Smooth muscle cell (in vitro differentiated cells): ENCODE measurements around the gene LRMDA. TPM values are rescaled to one million over a fixed set of nuclear protein-coding genes. Genes with fewer than 3 reads are reported as not detected.

Source experiments
- DNase-seq: peaks from one replicate; lab custom pipeline; 2025; ENCODE audit not compliant: unreplicated experiment; lab: John Stamatoyannopoulos, UW
- H2AFZ ChIP-seq: fragments of 200-600 bp; sonication (generic); 2 replicates; pipeline ENCODE4 v1.6.0; 2016; ENCODE audit warnings: antibody characterized with exemption, low read depth, mild to moderate bottlenecking
- H3F3A ChIP-seq: fragments of 200-600 bp; sonication (generic); 2 replicates; pipeline ENCODE4 v1.6.0; 2017; ENCODE audit warnings: antibody characterized with exemption, low read depth
- H3K27ac ChIP-seq: fragments of 200-600 bp; sonication (generic); 2 replicates; pipeline ENCODE4 v1.5.1; 2016; ENCODE audit warnings: low read depth, mild to moderate bottlenecking
- H3K27me3 ChIP-seq: fragments of 200-600 bp; sonication (generic); 2 replicates; pipeline ENCODE4 v1.6.1; 2016; ENCODE audit warnings: low read depth, mild to moderate bottlenecking
- H3K36me3 ChIP-seq: fragments of 200-600 bp; sonication (generic); 2 replicates; pipeline ENCODE4 v1.5.1; 2016; ENCODE audit warnings: low read depth
- H3K4me1 ChIP-seq: fragments of 200-600 bp; sonication (generic); 2 replicates; pipeline ENCODE4 v1.5.1; 2016; ENCODE audit warnings: low read depth
- H3K4me2 ChIP-seq: fragments of 200-600 bp; sonication (generic); 2 replicates; pipeline ENCODE4 v1.6.0; 2016; ENCODE audit warnings: mild to moderate bottlenecking
- H3K4me3 ChIP-seq: fragments of 200-600 bp; sonication (generic); 2 replicates; pipeline ENCODE4 v1.5.1; 2016; ENCODE audit warnings: mild to moderate bottlenecking
- H3K79me2 ChIP-seq: fragments of 200-600 bp; sonication (generic); 2 replicates; pipeline ENCODE4 v1.6.0; 2016; ENCODE audit warnings: low read depth, mild to moderate bottlenecking
- H3K9ac ChIP-seq: fragments of 200-600 bp; sonication (generic); 2 replicates; pipeline ENCODE4 v1.6.0; 2016; ENCODE audit warnings: low read depth
- H3K9me3 ChIP-seq: fragments of 200-600 bp; sonication (generic); replicated peaks from 2 replicates; pipeline ENCODE4 v1.5.1; 2016; ENCODE audit warnings: low read depth
- H4K20me1 ChIP-seq: fragments of 200-600 bp; sonication (generic); 2 replicates; pipeline ENCODE4 v1.6.0; 2016; ENCODE audit warnings: low read depth
- whole genome bisulfite sequencing: methylation state at CpG from one replicate; pipeline ENCODE4 v1.1.7; 2016; ENCODE audit warnings: low lambda C conversion rate; 5-methylcytosine and 5-hydroxymethylcytosine counted together
- polyA plus RNA-seq: library from polyadenylated mRNA; unstranded; fragments of >200 nt; fragmentation: Nextera tagmentation; extraction: Ambion mirVana; gene quantifications from 2 replicates; pipeline ENCODE4 v1.2.1, GENCODE V29; 2016
- total RNA-seq: library from RNA; depleted of rRNA; stranded (reverse); fragments of >200 nt; gene quantifications from 2 replicates; pipeline ENCODE4 v1.2.3, GENCODE V29; 2014
- TF ChIP-seq, protein P1 (sequence below): fragments of 200-600 bp; sonication (generic); IDR thresholded peaks from 2 replicates; pipeline ENCODE4 v1.5.1; 2017; ENCODE audit warnings: borderline replicate concordance, mild to moderate bottlenecking, antibody characterized with exemption; ENCODE audit not compliant: insufficient read depth, poor library complexity, severe bottlenecking

LRMDA gene
- total and polyA plus RNA-seq, 2 experiments from 2014 or later = 1.5 to 1.6 TPM

- Histone ChIP-seq H3K4me3 (no peak overlapping the region), H2AFZ (no peak overlapping the region), H3F3A (no peaks in the 10 kb centered on the region), H3K27me3 (peaks cover 4% of the 10 kb centered on the region), H3K4me2 (no peak overlapping the region), H3K27ac (no peak overlapping the region), H3K36me3 (no peaks in the 10 kb centered on the region), H3K79me2 (no peaks in the 10 kb centered on the region), H3K4me1 (no peaks in the 10 kb centered on the region), H3K9me3 (no peaks in the 10 kb centered on the region), H3K9ac (no peak overlapping the region), H4K20me1 (no peaks in the 10 kb centered on the region)
- WGBS = 92% methylated on average over 6 of the region's 6 CpGs
- DNase-seq = no peak
- TF ChIP-seq, protein P1, sequence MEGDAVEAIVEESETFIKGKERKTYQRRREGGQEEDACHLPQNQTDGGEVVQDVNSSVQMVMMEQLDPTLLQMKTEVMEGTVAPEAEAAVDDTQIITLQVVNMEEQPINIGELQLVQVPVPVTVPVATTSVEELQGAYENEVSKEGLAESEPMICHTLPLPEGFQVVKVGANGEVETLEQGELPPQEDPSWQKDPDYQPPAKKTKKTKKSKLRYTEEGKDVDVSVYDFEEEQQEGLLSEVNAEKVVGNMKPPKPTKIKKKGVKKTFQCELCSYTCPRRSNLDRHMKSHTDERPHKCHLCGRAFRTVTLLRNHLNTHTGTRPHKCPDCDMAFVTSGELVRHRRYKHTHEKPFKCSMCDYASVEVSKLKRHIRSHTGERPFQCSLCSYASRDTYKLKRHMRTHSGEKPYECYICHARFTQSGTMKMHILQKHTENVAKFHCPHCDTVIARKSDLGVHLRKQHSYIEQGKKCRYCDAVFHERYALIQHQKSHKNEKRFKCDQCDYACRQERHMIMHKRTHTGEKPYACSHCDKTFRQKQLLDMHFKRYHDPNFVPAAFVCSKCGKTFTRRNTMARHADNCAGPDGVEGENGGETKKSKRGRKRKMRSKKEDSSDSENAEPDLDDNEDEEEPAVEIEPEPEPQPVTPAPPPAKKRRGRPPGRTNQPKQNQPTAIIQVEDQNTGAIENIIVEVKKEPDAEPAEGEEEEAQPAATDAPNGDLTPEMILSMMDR = no peak
Observed at GRCh38 chr10:75422913-75423312, 8.5 kb upstream of the LRMDA start.

DNA sequence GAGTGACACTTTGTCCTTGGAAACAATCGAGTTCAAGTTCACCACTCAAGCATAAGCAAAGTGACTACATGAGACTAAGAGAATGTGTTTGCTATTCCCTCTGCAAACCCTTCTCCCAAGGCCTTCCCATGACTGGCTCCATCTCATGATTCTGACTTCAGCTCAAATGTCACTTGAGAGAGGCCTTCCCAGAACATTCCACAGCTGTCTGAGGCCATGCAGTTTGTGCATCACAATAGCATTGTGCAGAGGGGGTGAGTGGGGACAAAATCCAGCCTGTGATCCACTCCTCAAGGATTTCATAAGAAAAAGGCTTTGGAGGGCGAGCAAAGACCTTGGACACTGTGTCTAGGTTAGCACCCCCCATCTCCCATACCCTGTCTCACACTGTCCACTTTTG, 6.9 kb upstream of the LRMDA start:
- TF ChIP-seq, protein P1 = no peak
- Histone ChIP-seq H3K4me2 (no peak overlapping the region), H3K27ac (no peak overlapping the region), H3K79me2 (no peaks in the 10 kb centered on the region), H3K27me3 (no peaks in the 10 kb centered on the region), H3F3A (peaks cover 7% of the 10 kb centered on the region), H3K4me3 (no peak overlapping the region), H4K20me1 (no peaks in the 10 kb centered on the region), H3K36me3 (no peaks in the 10 kb centered on the region), H2AFZ (no peak overlapping the region), H3K4me1 (no peaks in the 10 kb centered on the region), H3K9me3 (no peaks in the 10 kb centered on the region), H3K9ac (no peak overlapping the region)
- DNase-seq = no peak
- WGBS = 77% methylated on average over 2 of the region's 2 CpGs

DNA sequence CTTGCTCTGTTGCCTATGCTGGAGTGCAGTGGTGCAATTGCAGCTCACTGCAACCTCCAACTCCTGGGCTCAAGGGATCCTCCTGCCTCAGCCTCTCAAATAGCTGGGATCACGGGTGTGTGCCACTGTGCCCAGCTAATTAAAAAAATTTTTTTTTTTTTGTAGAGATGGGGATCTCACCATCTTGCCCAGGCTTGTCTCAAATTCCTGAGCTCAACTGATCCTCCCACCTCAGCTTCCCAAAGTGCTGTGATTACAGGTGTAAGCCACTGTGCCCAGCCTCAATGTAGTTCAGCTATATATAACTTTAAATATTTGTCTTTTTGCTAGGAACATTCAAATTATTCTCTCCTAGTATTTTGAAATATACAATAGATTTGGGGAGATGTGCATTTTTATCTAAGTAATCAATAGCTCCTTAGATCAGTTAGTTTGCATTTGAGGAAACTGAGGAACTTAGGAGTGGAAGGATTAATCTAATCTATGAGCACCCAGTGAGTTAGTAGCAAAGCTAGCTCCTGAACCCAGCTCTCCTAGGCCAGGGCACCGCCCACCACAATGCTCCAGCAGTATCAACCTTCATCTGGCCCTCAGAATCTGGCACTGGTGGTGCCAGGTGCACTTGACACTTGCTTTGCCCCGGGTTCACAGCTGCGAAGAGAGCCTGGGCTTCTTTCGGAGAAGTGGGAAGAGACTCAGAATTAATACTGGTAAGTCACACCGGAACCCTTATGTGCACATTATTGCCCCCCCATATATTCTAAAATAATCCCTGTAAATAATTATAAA, 5.9 kb upstream of the LRMDA start:
- H3K27me3 ChIP-seq = no peaks in the 10 kb centered on the region
- no peak overlapping the region for H3K9ac ChIP-seq
- no peak overlapping the region for H2AFZ ChIP-seq
- H3K9me3 ChIP-seq = no peaks in the 10 kb centered on the region
- H3K4me3 ChIP-seq = no peak overlapping the region
- H3K36me3 ChIP-seq = no peaks in the 10 kb centered on the region
- WGBS = 95% methylated on average over 6 of the region's 6 CpGs
- no peak for DNase-seq
- no peaks in the 10 kb centered on the region for H4K20me1 ChIP-seq
- peaks cover 7% of the 10 kb centered on the region for H3F3A ChIP-seq
- no peak overlapping the region for H3K27ac ChIP-seq
- peaks cover 6% of the 10 kb centered on the region for H3K4me1 ChIP-seq
- TF ChIP-seq, protein P1 = no peak
- H3K79me2 ChIP-seq = no peaks in the 10 kb centered on the region
- H3K4me2 ChIP-seq = no peak overlapping the region

DNA sequence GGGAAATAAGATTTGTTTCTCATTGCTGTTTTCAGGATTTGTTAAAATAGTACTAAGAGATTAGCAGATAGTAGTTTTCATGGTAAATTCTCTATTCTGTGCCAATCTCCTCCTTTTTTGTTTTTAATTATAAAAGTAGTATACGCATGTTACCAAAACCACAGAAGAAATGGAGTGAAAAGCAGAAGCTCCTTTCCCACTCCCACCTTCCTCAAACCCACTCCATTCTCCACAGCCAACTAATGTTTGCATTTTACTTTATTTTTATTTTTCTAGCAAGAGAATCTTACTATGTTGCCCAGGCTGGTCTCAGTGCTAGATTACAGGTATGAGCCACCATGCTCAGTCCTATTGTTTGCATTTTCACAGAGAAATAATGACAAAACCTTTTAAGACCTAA, 4.5 kb upstream of the LRMDA start:
- no peaks in the 10 kb centered on the region for H3K79me2 ChIP-seq
- H3K4me1 ChIP-seq = peaks cover 13% of the 10 kb centered on the region
- no peak overlapping the region for H3K9ac ChIP-seq
- peaks cover 2% of the 10 kb centered on the region for H3K27me3 ChIP-seq
- 94% methylated on average over 1 of the region's 1 CpG for WGBS
- no peak overlapping the region for H2AFZ ChIP-seq
- H3K4me2 ChIP-seq = no peak overlapping the region
- no peak for DNase-seq
- H4K20me1 ChIP-seq = no peaks in the 10 kb centered on the region
- H3K27ac ChIP-seq = no peak overlapping the region
- H3K4me3 ChIP-seq = no peak overlapping the region
- peaks cover 7% of the 10 kb centered on the region for H3F3A ChIP-seq
- H3K36me3 ChIP-seq = no peaks in the 10 kb centered on the region
- no peaks in the 10 kb centered on the region for H3K9me3 ChIP-seq
- TF ChIP-seq, protein P1 = no peak
